Activated T-cell treated with anti-CD3 and anti-CD28 coated beads for 4 hours (primary cell): ENCODE data around the gene KRTAP10-4.
"Not testable (repeated sequence)": the region's sequence is repeated elsewhere in the genome, so short reads cannot be mapped to it uniquely, and the experiment has no call there.

Experiments
- DNase-seq: peaks from one replicate; pipeline ENCODE4 v3.0.0-alpha.2; 2020

KRTAP10-4 gene

GRCh38 chr21:44573630-44574456, at the start of gene KRTAP10-4:
Gene KRTAP10-4 (plus strand): TSS chr21:44573729. CDS start chr21:44573759, 30 bp downstream.
- DNase-seq, result not testable (repeated sequence)

GRCh38 chr21:44524414-44525371, 48.8 kb upstream of the KRTAP10-4 start:
- DNase-seq, result no peak

GRCh38 chr21:44525391-44526095, 48.0 kb upstream of the KRTAP10-4 start:
- DNase-seq, result no peak

- no peak for DNase-seq
These were observed 47.2 kb upstream of the KRTAP10-4 start for GRCh38 chr21:44526096-44526997.

GRCh38 chr21:44527156-44527982, 46.2 kb upstream of the KRTAP10-4 start:
- DNase-seq, result no peak

GRCh38 chr21:44527983-44528633, 45.4 kb upstream of the KRTAP10-4 start:
- DNase-seq, result no peak

- DNase-seq, result no peak
These were observed 44.9 kb upstream of the KRTAP10-4 start for GRCh38 chr21:44528634-44528995.

GRCh38 chr21:44529011-44529421, 44.5 kb upstream of the KRTAP10-4 start:
- DNase-seq, result no peak

- DNase-seq, result no peak
These were observed 43.9 kb upstream of the KRTAP10-4 start for GRCh38 chr21:44529503-44530125.

GRCh38 chr21:44530221-44530902, 43.2 kb upstream of the KRTAP10-4 start:
- DNase-seq, result no peak

- DNase-seq, result no peak
These were observed 42.5 kb upstream of the KRTAP10-4 start for GRCh38 chr21:44530903-44531605.

- DNase-seq, result no peak
These were observed 41.6 kb upstream of the KRTAP10-4 start for GRCh38 chr21:44531606-44532564.

- no peak for DNase-seq
These were observed 40.8 kb upstream of the KRTAP10-4 start for GRCh38 chr21:44532712-44533111.

- no peak for DNase-seq
These were observed 40.2 kb upstream of the KRTAP10-4 start for GRCh38 chr21:44533121-44533890.

- DNase-seq, result no peak
These were observed 39.5 kb upstream of the KRTAP10-4 start for GRCh38 chr21:44533891-44534627.

- DNase-seq, result no peak
These were observed 38.8 kb upstream of the KRTAP10-4 start for GRCh38 chr21:44534688-44535087.
